HL-60 (cell line): ENCODE measurements around the gene SCAMP3.
A peak's percentile ranks its signal among the peaks of the same experiment; 100 is the strongest.

ENCODE experiments used
- DNase-seq, 2 experiments: peaks; one replicate each; pipeline ENCODE4 v3.0.0-alpha.2; 2010 to 2020; ENCODE audit warnings: low read depth in 1 of 2, low spot score in 1 of 2
- H3K27ac ChIP-seq: fragments of 250-450 bp; sonication (Bioruptor Pico); replicated peaks from 2 replicates; pipeline ENCODE4 v1.5.1; 2020; ENCODE audit warnings: mild to moderate bottlenecking, moderate library complexity
- H3K27me3 ChIP-seq: fragments of 250-450 bp; sonication (Bioruptor Pico); 2 replicates; pipeline ENCODE4 v1.5.1; 2021; ENCODE audit warnings: mild to moderate bottlenecking, moderate library complexity; ENCODE audit not compliant: insufficient read depth, poor library complexity, severe bottlenecking
- H3K4me3 ChIP-seq: replicated peaks from 2 replicates; pipeline ENCODE4 v1.5.1; 2011; ENCODE audit warnings: mild to moderate bottlenecking, control low read depth, low read length; ENCODE audit not compliant: insufficient read depth
- GABPA ChIP-seq: IDR thresholded peaks from 2 replicates; pipeline ENCODE4 v1.6.1; 2012; ENCODE audit warnings: low read depth
- POLR2AphosphoS5 ChIP-seq: IDR thresholded peaks from 2 replicates; pipeline ENCODE4 v1.6.1; 2012; ENCODE audit warnings: low read depth
- SPI1 ChIP-seq: IDR thresholded peaks from 2 replicates; pipeline ENCODE4 v1.6.1; 2012; ENCODE audit warnings: low read depth, mild to moderate bottlenecking, borderline replicate concordance
- TF ChIP-seq, protein P1 (sequence below): IDR thresholded peaks from 2 replicates; pipeline ENCODE4 v1.6.1; 2012; ENCODE audit warnings: low read depth; ENCODE audit not compliant: insufficient replicate concordance
- TF ChIP-seq, protein P2 (sequence below): IDR thresholded peaks from one replicate; pipeline ENCODE4 v1.5.1; 2011; ENCODE audit warnings: low read length, control low read depth, inconsistent platforms; ENCODE audit not compliant: insufficient read depth

The SCAMP3 gene

DNA sequence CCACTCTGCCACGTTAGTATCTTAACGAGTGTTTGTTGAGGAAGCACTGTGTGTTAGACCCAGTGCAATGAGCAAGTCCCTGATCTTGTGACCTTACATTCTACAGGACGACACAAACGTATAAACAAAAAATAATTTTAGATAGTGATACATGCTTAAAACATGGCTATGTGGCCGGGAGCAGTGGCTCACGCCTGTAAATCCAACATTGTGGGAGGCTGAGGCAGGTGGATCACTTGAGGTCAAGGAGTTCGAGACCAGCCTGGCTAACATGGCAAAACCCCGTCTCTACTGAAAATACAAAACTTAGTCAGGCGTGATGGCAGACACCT is 34.1 kb downstream of the SCAMP3 start:
- Histone ChIP-seq H3K27ac (peak overlapping the region; percentile 93), H3K4me3 (no peak overlapping the region; the same call in 1 of the 2 replicates), H3K27me3 (no peaks in the 10 kb centered on the region)
- DNase-seq, result no peak
- TF ChIP-seq, protein P1, sequence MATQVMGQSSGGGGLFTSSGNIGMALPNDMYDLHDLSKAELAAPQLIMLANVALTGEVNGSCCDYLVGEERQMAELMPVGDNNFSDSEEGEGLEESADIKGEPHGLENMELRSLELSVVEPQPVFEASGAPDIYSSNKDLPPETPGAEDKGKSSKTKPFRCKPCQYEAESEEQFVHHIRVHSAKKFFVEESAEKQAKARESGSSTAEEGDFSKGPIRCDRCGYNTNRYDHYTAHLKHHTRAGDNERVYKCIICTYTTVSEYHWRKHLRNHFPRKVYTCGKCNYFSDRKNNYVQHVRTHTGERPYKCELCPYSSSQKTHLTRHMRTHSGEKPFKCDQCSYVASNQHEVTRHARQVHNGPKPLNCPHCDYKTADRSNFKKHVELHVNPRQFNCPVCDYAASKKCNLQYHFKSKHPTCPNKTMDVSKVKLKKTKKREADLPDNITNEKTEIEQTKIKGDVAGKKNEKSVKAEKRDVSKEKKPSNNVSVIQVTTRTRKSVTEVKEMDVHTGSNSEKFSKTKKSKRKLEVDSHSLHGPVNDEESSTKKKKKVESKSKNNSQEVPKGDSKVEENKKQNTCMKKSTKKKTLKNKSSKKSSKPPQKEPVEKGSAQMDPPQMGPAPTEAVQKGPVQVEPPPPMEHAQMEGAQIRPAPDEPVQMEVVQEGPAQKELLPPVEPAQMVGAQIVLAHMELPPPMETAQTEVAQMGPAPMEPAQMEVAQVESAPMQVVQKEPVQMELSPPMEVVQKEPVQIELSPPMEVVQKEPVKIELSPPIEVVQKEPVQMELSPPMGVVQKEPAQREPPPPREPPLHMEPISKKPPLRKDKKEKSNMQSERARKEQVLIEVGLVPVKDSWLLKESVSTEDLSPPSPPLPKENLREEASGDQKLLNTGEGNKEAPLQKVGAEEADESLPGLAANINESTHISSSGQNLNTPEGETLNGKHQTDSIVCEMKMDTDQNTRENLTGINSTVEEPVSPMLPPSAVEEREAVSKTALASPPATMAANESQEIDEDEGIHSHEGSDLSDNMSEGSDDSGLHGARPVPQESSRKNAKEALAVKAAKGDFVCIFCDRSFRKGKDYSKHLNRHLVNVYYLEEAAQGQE, result no peak
- TF ChIP-seq GABPA (no peak), POLR2AphosphoS5 (no peak), SPI1 (no peak)
- TF ChIP-seq, protein P2, sequence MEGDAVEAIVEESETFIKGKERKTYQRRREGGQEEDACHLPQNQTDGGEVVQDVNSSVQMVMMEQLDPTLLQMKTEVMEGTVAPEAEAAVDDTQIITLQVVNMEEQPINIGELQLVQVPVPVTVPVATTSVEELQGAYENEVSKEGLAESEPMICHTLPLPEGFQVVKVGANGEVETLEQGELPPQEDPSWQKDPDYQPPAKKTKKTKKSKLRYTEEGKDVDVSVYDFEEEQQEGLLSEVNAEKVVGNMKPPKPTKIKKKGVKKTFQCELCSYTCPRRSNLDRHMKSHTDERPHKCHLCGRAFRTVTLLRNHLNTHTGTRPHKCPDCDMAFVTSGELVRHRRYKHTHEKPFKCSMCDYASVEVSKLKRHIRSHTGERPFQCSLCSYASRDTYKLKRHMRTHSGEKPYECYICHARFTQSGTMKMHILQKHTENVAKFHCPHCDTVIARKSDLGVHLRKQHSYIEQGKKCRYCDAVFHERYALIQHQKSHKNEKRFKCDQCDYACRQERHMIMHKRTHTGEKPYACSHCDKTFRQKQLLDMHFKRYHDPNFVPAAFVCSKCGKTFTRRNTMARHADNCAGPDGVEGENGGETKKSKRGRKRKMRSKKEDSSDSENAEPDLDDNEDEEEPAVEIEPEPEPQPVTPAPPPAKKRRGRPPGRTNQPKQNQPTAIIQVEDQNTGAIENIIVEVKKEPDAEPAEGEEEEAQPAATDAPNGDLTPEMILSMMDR, result no peak

DNA sequence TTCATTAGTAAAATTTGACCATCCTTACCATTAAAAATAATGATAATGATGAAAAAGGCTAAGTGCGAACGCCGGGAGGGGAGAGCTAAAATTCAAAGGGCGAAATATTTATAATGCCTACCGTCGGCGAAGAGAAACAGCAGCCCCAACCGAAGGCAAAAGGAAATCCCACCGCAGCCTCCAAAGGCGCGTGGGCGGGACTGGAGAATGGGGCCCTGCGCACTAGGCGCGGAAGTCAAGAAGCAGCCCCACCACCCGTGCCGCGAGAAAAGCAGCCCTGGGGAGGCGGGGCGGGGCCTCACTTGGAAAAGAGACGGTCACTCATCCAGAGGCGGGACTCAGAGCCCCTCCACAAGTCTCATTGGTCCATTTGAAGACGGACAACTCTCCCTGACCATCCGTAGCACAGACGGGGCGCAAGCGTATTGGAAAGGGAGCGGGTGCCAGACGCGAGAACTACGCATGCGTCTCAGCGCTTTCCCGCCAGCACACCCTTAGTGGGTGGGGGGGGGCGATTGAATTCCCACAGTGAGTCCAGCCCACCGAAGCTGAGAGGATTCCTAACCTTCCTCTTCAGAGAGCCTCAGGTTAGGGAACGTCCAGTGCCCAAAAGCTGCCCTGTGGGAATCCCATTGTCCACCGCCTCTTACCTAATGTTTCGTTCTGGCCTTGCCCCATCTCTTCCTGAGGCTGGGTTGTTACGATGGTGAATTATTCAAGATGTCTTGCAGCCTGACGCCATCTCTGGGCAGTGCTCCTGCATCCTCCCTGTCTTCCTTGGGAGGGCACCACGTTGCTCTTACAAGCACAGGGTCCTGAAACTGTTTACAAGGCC is 34.7 kb downstream of the SCAMP3 start:
- TF ChIP-seq, protein P2, result no peak
- TF ChIP-seq SPI1 (peak; percentile 48; the same call in 1 of the 2 replicates), POLR2AphosphoS5 (peak; percentile 93)
- TF ChIP-seq, protein P1, result peak; percentile 66
- peak overlapping the region; percentile 58 for H3K4me3 ChIP-seq
- H3K27ac ChIP-seq, result peak overlapping the region; percentile 93
- H3K27me3 ChIP-seq, result no peaks in the 10 kb centered on the region
- DNase-seq, result peak; percentile 99

GRCh38 chr1:155226910-155227260 is 35.3 kb downstream of the SCAMP3 start:
- peak overlapping the region; percentile 58 for H3K4me3 ChIP-seq
- H3K27ac ChIP-seq, result peak overlapping the region; percentile 93
- DNase-seq, result peak in 1 of 2 experiments; percentile 58
- no peak for TF ChIP-seq GABPA
- TF ChIP-seq POLR2AphosphoS5, result peak; percentile 59; the same call in 1 of the 2 replicates
- TF ChIP-seq, protein P2, result no peak
- H3K27me3 ChIP-seq, result no peaks in the 10 kb centered on the region
